Neural progenitor cell (in vitro differentiated cells): ENCODE data around the gene TMBIM1.

Source experiments
- CTCF ChIP-seq: fragments of 200-600 bp; sonication (generic); IDR thresholded peaks from 2 replicates; pipeline ENCODE4 v1.5.1; 2017; ENCODE audit warnings: antibody characterized with exemption, mild to moderate bottlenecking
- EZH2 ChIP-seq: fragments of 200-600 bp; sonication (generic); IDR thresholded peaks from 2 replicates; pipeline ENCODE4 v1.6.1; 2017; ENCODE audit warnings: antibody characterized with exemption, mild to moderate bottlenecking, moderate library complexity

- TF ChIP-seq CTCF (no peak), EZH2 (no peak)
Observed at GRCh38 chr2:218305383-218305782, 13.1 kb upstream of the TMBIM1 start.
